Activated CD8-positive, alpha-beta memory T cell treated with anti-CD3 and anti-CD28 coated beads, Interleukin-2, amount 10 ng/mL, durations not matched to agents 7 days and 5 days (primary cell): Measurements from ENCODE around the gene SF3A2. TPM values are rescaled to one million over a fixed set of nuclear protein-coding genes. Genes with fewer than 3 reads are reported as not detected.

ENCODE experiments used
- ATAC-seq: fragments of 150-1000 bp; cut with Tn5 transposase; one replicate; pipeline ENCODE4 v1.10.0; 2021; ENCODE audit warnings: moderate library complexity
- CTCF ChIA-PET: fragments of 350-600 bp; sonication (Branson Sonifier 250); formaldehyde crosslinking; loops from one replicate; lab custom pipeline; 2021; ENCODE audit warnings: antibody characterized with exemption; lab: Charles Lee
- DNase-seq: peaks from one replicate; pipeline ENCODE4 v3.0.0-alpha.2; 2020
- H3K27ac Mint-ChIP-seq: one replicate; pipeline ENCODE4 v1.8.0; 2021; ENCODE audit warnings: mild to moderate bottlenecking, mixed read lengths
- H3K27me3 Mint-ChIP-seq: one replicate; pipeline ENCODE4 v1.8.0; 2021; ENCODE audit warnings: mixed read lengths
- H3K36me3 Mint-ChIP-seq: one replicate; pipeline ENCODE4 v1.8.0; 2021; ENCODE audit warnings: mild to moderate bottlenecking, mixed read lengths
- H3K4me1 Mint-ChIP-seq: one replicate; pipeline ENCODE4 v1.8.0; 2021; ENCODE audit warnings: mixed read lengths
- H3K4me3 Mint-ChIP-seq: one replicate; pipeline ENCODE4 v1.8.0; 2021; ENCODE audit warnings: mild to moderate bottlenecking, moderate library complexity, mixed read lengths
- H3K9me3 Mint-ChIP-seq: one replicate; pipeline ENCODE4 v1.8.0; 2022; ENCODE audit warnings: low read depth, mixed read lengths
- total RNA-seq, 2 experiments: library from RNA; stranded (reverse); gene quantifications; one replicate each; pipeline ENCODE4 v1.2.3, GENCODE V29; 2021

Gene SF3A2
- total RNA-seq, 2 experiments from 2014 or later = 167 to 178 TPM

- ATAC-seq = peak; percentile 21
- Mint-ChIP-seq H3K4me3 (no peak overlapping the region), H3K27me3 (peaks cover 24% of the 10 kb centered on the region), H3K36me3 (no peaks in the 10 kb centered on the region), H3K4me1 (peaks cover 6% of the 10 kb centered on the region), H3K27ac (no peak overlapping the region), H3K9me3 (no peaks in the 10 kb centered on the region)
- DNase-seq = no peak
- CTCF ChIA-PET = interaction anchor here (0.9 to 5.5 kb wide), 4 partner anchors 9 to 21 kb away, joined by 3 to 39 read pairs (median 8); partner anchors contain the start of gene SF3A2
Observed at GRCh38 chr19:2251106-2252054, 14.8 kb downstream of the SF3A2 start.

- Mint-ChIP-seq H3K9me3 (no peaks in the 10 kb centered on the region), H3K4me3 (no peak overlapping the region), H3K36me3 (no peaks in the 10 kb centered on the region), H3K4me1 (peaks cover 8% of the 10 kb centered on the region), H3K27me3 (peaks cover 24% of the 10 kb centered on the region), H3K27ac (no peak overlapping the region)
- ATAC-seq = no peak
- DNase-seq = no peak
- CTCF ChIA-PET = interaction anchor here (0.9 to 5.5 kb wide), 5 partner anchors 8 to 89 kb away, joined by 3 to 39 read pairs (median 3); partner anchors contain the start of genes DOT1L and SF3A2
Observed at GRCh38 chr19:2252055-2252796, 15.6 kb downstream of the SF3A2 start.

- H3K4me3 Mint-ChIP-seq = no peak overlapping the region
- peaks cover 10% of the 10 kb centered on the region for H3K4me1 Mint-ChIP-seq
- H3K36me3 Mint-ChIP-seq = no peaks in the 10 kb centered on the region
- CTCF ChIA-PET = interaction anchor here (0.6 to 5.5 kb wide), 7 partner anchors 9 to 89 kb away, joined by 3 to 39 read pairs (median 5); partner anchors contain the start of genes DOT1L, PLEKHJ1 and SF3A2
- ATAC-seq (no peak), DNase-seq (no peak)
- no peaks in the 10 kb centered on the region for H3K9me3 Mint-ChIP-seq
- H3K27me3 Mint-ChIP-seq = peaks cover 24% of the 10 kb centered on the region
- H3K27ac Mint-ChIP-seq = no peak overlapping the region
Observed at GRCh38 chr19:2252797-2253105, 16.1 kb downstream of the SF3A2 start.

- peak overlapping the region; percentile 24 for H3K4me3 Mint-ChIP-seq
Observed at GRCh38 chr19:2253106-2254063, 16.8 kb downstream of the SF3A2 start.

GRCh38 chr19:2254064-2254872 lies 17.6 kb downstream of the SF3A2 start:
- Mint-ChIP-seq H3K4me3 (no peak overlapping the region), H3K27ac (no peak overlapping the region), H3K4me1 (peaks cover 22% of the 10 kb centered on the region), H3K27me3 (peaks cover 24% of the 10 kb centered on the region), H3K9me3 (no peaks in the 10 kb centered on the region), H3K36me3 (no peaks in the 10 kb centered on the region)
- ATAC-seq = no peak
- CTCF ChIA-PET = interaction anchor here (1.2 to 5.5 kb wide), 5 partner anchors 8 to 19 kb away, joined by 4 to 39 read pairs (median 7); partner anchors contain the start of genes PLEKHJ1 and SF3A2
- DNase-seq = no peak

More at GRCh38 chr19:2253106-2254063, 16.8 kb downstream of the SF3A2 start:
- H3K4me1 Mint-ChIP-seq = peaks cover 16% of the 10 kb centered on the region
- peaks cover 24% of the 10 kb centered on the region for H3K27me3 Mint-ChIP-seq
- no peaks in the 10 kb centered on the region for H3K36me3 Mint-ChIP-seq
- CTCF ChIA-PET = interaction anchor here (0.6 to 5.5 kb wide), 7 partner anchors 9 to 90 kb away, joined by 3 to 39 read pairs (median 5); partner anchors contain the start of genes DOT1L, PLEKHJ1 and SF3A2
- no peaks in the 10 kb centered on the region for H3K9me3 Mint-ChIP-seq
- H3K27ac Mint-ChIP-seq = no peak overlapping the region
- ATAC-seq (peak; percentile 10), DNase-seq (peak; percentile 55)

- peaks cover 24% of the 10 kb centered on the region for H3K27me3 Mint-ChIP-seq
- DNase-seq = no peak
- H3K27ac Mint-ChIP-seq = no peak overlapping the region
- no peak for ATAC-seq
- H3K4me1 Mint-ChIP-seq = peaks cover 27% of the 10 kb centered on the region
- no peaks in the 10 kb centered on the region for H3K9me3 Mint-ChIP-seq
- no peak overlapping the region for H3K4me3 Mint-ChIP-seq
- CTCF ChIA-PET = interaction anchor here (0.8 to 1.0 kb wide), 2 partner anchors 15 to 139 kb away, joined by 3 to 4 read pairs; no protein-coding TSS in a partner anchor
- no peaks in the 10 kb centered on the region for H3K36me3 Mint-ChIP-seq
Observed at GRCh38 chr19:2255112-2255845, 18.7 kb downstream of the SF3A2 start.

GRCh38 chr19:2255982-2256685 lies 19.5 kb downstream of the SF3A2 start, which contains the start of gene JSRP1:
Gene JSRP1 (minus strand): TSS chr19:2256417. CDS start chr19:2255314, 1,103 bp downstream.
- Mint-ChIP-seq H3K4me3 (no peak within 1 kb of the TSS), H3K27ac (no peak within 1 kb of the TSS), H3K27me3 (peaks cover 24% of the 10 kb centered on the region), H3K4me1 (peaks cover 31% of the 10 kb centered on the region), H3K36me3 (no peaks in the 10 kb centered on the region), H3K9me3 (no peaks in the 10 kb centered on the region)
- DNase-seq (no peak), ATAC-seq (no peak)
- CTCF ChIA-PET = interaction anchor here (0.8 to 1.0 kb wide), 2 partner anchors 16 to 138 kb away, joined by 3 to 4 read pairs; no protein-coding TSS in a partner anchor

- H3K27me3 Mint-ChIP-seq = peaks cover under 1% of the 10 kb centered on the region
- no peak overlapping the region for H3K4me3 Mint-ChIP-seq
- peaks cover 28% of the 10 kb centered on the region for H3K4me1 Mint-ChIP-seq
- no peak for DNase-seq
- no peak overlapping the region for H3K27ac Mint-ChIP-seq
- H3K9me3 Mint-ChIP-seq = no peaks in the 10 kb centered on the region
- no peaks in the 10 kb centered on the region for H3K36me3 Mint-ChIP-seq
- no peak for ATAC-seq
- CTCF ChIA-PET = interaction anchor here (1.3 to 4.3 kb wide), 6 partner anchors 9 to 56 kb away, joined by 3 to 68 read pairs (median 10); partner anchors contain the start of genes PLEKHJ1 and SF3A2
Observed at GRCh38 chr19:2259336-2259735, 22.7 kb downstream of the SF3A2 start.

GRCh38 chr19:2260341-2260805 lies 23.7 kb downstream of the SF3A2 start:
- CTCF ChIA-PET = interaction anchor here (0.8 to 4.3 kb wide), 11 partner anchors 8 to 67 kb away, joined by 3 to 68 read pairs (median 4); partner anchors contain the start of genes PLEKHJ1 and SF3A2
- peak; percentile 43 for ATAC-seq
- H3K9me3 Mint-ChIP-seq = no peaks in the 10 kb centered on the region
- no peaks in the 10 kb centered on the region for H3K36me3 Mint-ChIP-seq
- no peaks in the 10 kb centered on the region for H3K27me3 Mint-ChIP-seq
- H3K27ac Mint-ChIP-seq = peak overlapping the region; percentile 73
- peaks cover 28% of the 10 kb centered on the region for H3K4me1 Mint-ChIP-seq
- H3K4me3 Mint-ChIP-seq = peak overlapping the region; percentile 5
- DNase-seq = no peak

GRCh38 chr19:2261438-2262172 lies 25.0 kb downstream of the SF3A2 start:
- H3K4me3 Mint-ChIP-seq = no peak overlapping the region
- DNase-seq = peak; percentile 83
- H3K36me3 Mint-ChIP-seq = no peaks in the 10 kb centered on the region
- H3K4me1 Mint-ChIP-seq = peaks cover 33% of the 10 kb centered on the region
- peak; percentile 43 for ATAC-seq
- CTCF ChIA-PET = interaction anchor here (0.8 to 4.3 kb wide), 17 partner anchors 8 to 364 kb away, joined by 3 to 68 read pairs (median 3); partner anchors contain the start of genes AMH, PLEKHJ1 and SF3A2
- H3K27ac Mint-ChIP-seq = no peak overlapping the region
- no peaks in the 10 kb centered on the region for H3K27me3 Mint-ChIP-seq
- H3K9me3 Mint-ChIP-seq = no peaks in the 10 kb centered on the region
